Breast epithelium (tissue), 4 donors: ENCODE measurements around the gene ITIH5. TPM values are rescaled to one million over a fixed set of nuclear protein-coding genes. Genes with fewer than 3 reads are reported as not detected.

Experiments
- DNase-seq, 2 donors: peaks; one replicate each; pipeline ENCODE4 v3.0.0-alpha.2; 2019; ENCODE audit warnings: low spot score in 2 of 2
- H3K27ac ChIP-seq, 2 donors: fragments of 200-600 bp; sonication (generic) in 1 of 2; one replicate each; pipeline ENCODE4 v1.5.1; 2016 to 2019; ENCODE audit warnings: mild to moderate bottlenecking in 1 of 2
- H3K27me3 ChIP-seq, 2 donors: fragments of 200-600 bp; sonication (generic) in 1 of 2; one replicate each; pipeline versions ENCODE4 v1.5.1 to v1.6.0; 2017 to 2019; ENCODE audit warnings: control low read depth in 1 of 2, mild to moderate bottlenecking in 1 of 2
- H3K36me3 ChIP-seq: fragments of 200-600 bp; one replicate; pipeline ENCODE4 v1.5.1; 2019
- H3K4me1 ChIP-seq, 2 donors: fragments of 200-600 bp; sonication (generic); one replicate each; pipeline ENCODE4 v1.5.1; 2016 to 2019; ENCODE audit warnings: control low read depth in 1 of 2
- H3K4me3 ChIP-seq, 3 donors: fragments of 200-600 bp; sonication (generic); 1 replicate in 2 of 3; 2 replicates in 1 of 3; pipeline ENCODE4 v1.5.1; 2016 to 2019; ENCODE audit warnings: mild to moderate bottlenecking in 3 of 3, moderate library complexity in 2 of 3
- H3K9me3 ChIP-seq, 2 donors: fragments of 200-600 bp; sonication (generic) in 1 of 2; one replicate each; pipeline ENCODE4 v1.5.1; 2016 to 2019; ENCODE audit warnings: control low read depth in 1 of 2
- CTCF ChIP-seq, 3 donors: fragments of 450-650 bp; IDR thresholded peaks; one replicate each; pipeline ENCODE4 v1.5.1; 2016 to 2017; ENCODE audit warnings: antibody characterized with exemption in 3 of 3, mild to moderate bottlenecking in 3 of 3, moderate library complexity in 3 of 3
- POLR2A ChIP-seq: fragments of 450-650 bp; IDR thresholded peaks from one replicate; pipeline ENCODE4 v1.6.1; 2016; ENCODE audit warnings: antibody characterized with exemption, mild to moderate bottlenecking, moderate library complexity
- POLR2AphosphoS5 ChIP-seq, 3 donors: sonication (generic); formaldehyde crosslinking; IDR thresholded peaks; one replicate each; pipeline ENCODE4 v1.6.1; 2017; ENCODE audit warnings: antibody characterized with exemption in 3 of 3
- intact Hi-C: fragments of 100-400 bp; cut with DNase I; formaldehyde crosslinking; loops from one replicate; pipeline ENCODE4 v1.15.1; 2023; ENCODE audit warnings: low total_unique reads
- total RNA-seq, 3 donors: library from RNA; depleted of rRNA; stranded (reverse); fragments of >200 nt; gene quantifications; one replicate each; pipeline ENCODE4 v1.1.0, GENCODE V29; 2016

The ITIH5 gene
- total RNA-seq, 3 donors from 2014 or later = 18.7 to 407 (median 54.1) TPM

- no peak overlapping the region for H3K27ac ChIP-seq
- H3K27me3 ChIP-seq = no peaks in the 10 kb centered on the region
- intact Hi-C loops = no loop called here
- TF ChIP-seq POLR2A = no peak
- TF ChIP-seq POLR2AphosphoS5 (IDR thresholded peaks at IDR 0.05) = peak in 1 of 3 donors; percentile 35
- no peaks in the 10 kb centered on the region for H3K4me1 ChIP-seq
- no peaks in the 10 kb centered on the region for H3K9me3 ChIP-seq
- H3K36me3 ChIP-seq = no peaks in the 10 kb centered on the region
- DNase-seq = no peak
- H3K4me3 ChIP-seq = no peak overlapping the region
Observed at GRCh38 chr10:7649673-7650300, 17.0 kb downstream of the ITIH5 start.

- intact Hi-C loops = no loop called here
Observed at GRCh38 chr10:7647062-7647664, 19.6 kb downstream of the ITIH5 start.

GRCh38 chr10:7642491-7643011 lies 24.2 kb downstream of the ITIH5 start:
- no peaks in the 10 kb centered on the region for H3K36me3 ChIP-seq
- TF ChIP-seq POLR2A = no peak
- no peak for TF ChIP-seq CTCF (IDR thresholded peaks at IDR 0.05)
- TF ChIP-seq POLR2AphosphoS5 (IDR thresholded peaks at IDR 0.05) = no peak
- no peak overlapping the region for H3K27ac ChIP-seq
- H3K4me3 ChIP-seq = no peak overlapping the region
- no peaks in the 10 kb centered on the region for H3K9me3 ChIP-seq
- no peaks in the 10 kb centered on the region for H3K27me3 ChIP-seq
- H3K4me1 ChIP-seq = no peaks in the 10 kb centered on the region
- no peak for DNase-seq
- intact Hi-C loops = no loop called here

More at GRCh38 chr10:7647062-7647664, 19.6 kb downstream of the ITIH5 start:
- no peak for TF ChIP-seq POLR2AphosphoS5 (IDR thresholded peaks at IDR 0.05)
- TF ChIP-seq CTCF (IDR thresholded peaks at IDR 0.05) = no peak
- no peak for TF ChIP-seq POLR2A
- Histone ChIP-seq H3K4me1 (no peaks in the 10 kb centered on the region), H3K9me3 (no peaks in the 10 kb centered on the region), H3K27me3 (no peaks in the 10 kb centered on the region), H3K36me3 (no peaks in the 10 kb centered on the region), H3K4me3 (no peak overlapping the region), H3K27ac (no peak overlapping the region)
- DNase-seq = no peak

- intact Hi-C loops = no loop called here
- H3K36me3 ChIP-seq = no peaks in the 10 kb centered on the region
Observed at GRCh38 chr10:7635408-7636125, 31.2 kb downstream of the ITIH5 start.

More at GRCh38 chr10:7635408-7636125, 31.2 kb downstream of the ITIH5 start:
- DNase-seq = no peak
- H3K27me3 ChIP-seq = no peaks in the 10 kb centered on the region
- peak overlapping the region in 1 of 2 donors; percentile 2 for H3K27ac ChIP-seq
- TF ChIP-seq POLR2AphosphoS5 (IDR thresholded peaks at IDR 0.05) (no peak), POLR2A (no peak), CTCF (IDR thresholded peaks at IDR 0.05) (no peak)
- H3K4me1 ChIP-seq = no peaks in the 10 kb centered on the region
- H3K4me3 ChIP-seq = no peak overlapping the region
- no peaks in the 10 kb centered on the region for H3K9me3 ChIP-seq
